Measurements from ENCODE around the gene ZNF442.
"Not testable (repeated sequence)": the region's sequence is repeated elsewhere in the genome, so short reads cannot be mapped to it uniquely, and the experiment has no call there.

- not testable (repeated sequence) for TF ChIP-seq CTCF, POLR2A (IDR thresholded peaks at IDR 0.05)
Measured at GRCh38 chr19:12391148-12391547, 25.7 kb upstream of the ZNF442 start.

Measured in adrenal gland (tissue), 5 donors.